Endothelial cell of umbilical vein (primary cell): ENCODE measurements around the gene DNAJC28.

ENCODE experiments used
- CTCF ChIP-seq, 2 donors: IDR thresholded peaks; 1 replicate in 1 of 2; 2 replicates in 1 of 2; pipeline ENCODE4 v1.5.1; 2011; ENCODE audit warnings: low read length in 2 of 2, mild to moderate bottlenecking in 2 of 2, moderate library complexity in 2 of 2, control low read depth in 1 of 2, inconsistent platforms in 1 of 2, low read depth in 1 of 2; ENCODE audit not compliant: insufficient read depth in 1 of 2; ENCODE audit errors: extremely low read depth in 1 of 2
- MAX ChIP-seq: IDR thresholded peaks from 2 replicates; pipeline ENCODE4 v1.6.1; 2011; ENCODE audit not compliant: insufficient read depth, insufficient read length
- POLR2AphosphoS5 ChIP-seq: IDR thresholded peaks from 2 replicates; pipeline ENCODE4 v1.6.1; 2012; ENCODE audit warnings: low read depth, mild to moderate bottlenecking, control low read depth, low read length, moderate library complexity; ENCODE audit not compliant: insufficient read depth

- TF ChIP-seq CTCF (IDR thresholded peaks at IDR 0.05; ENCODE audit: extremely low read depth in 1 of 2, insufficient read depth in 1 of 2, low read depth in 1 of 2, low read length in 2 of 2): no peak
- no peak for TF ChIP-seq MAX
- no peak for TF ChIP-seq POLR2AphosphoS5
Observed at GRCh38 chr21:33443194-33443593, 48.3 kb downstream of the DNAJC28 start.
